ENCODE data around the gene TTC28.

The TTC28 gene

GRCh38 chr22:28444659-28445058 is 235.0 kb downstream of the TTC28 start:
- H3K4me3 ChIP-seq (ENCODE audit: low read depth, low read length) = no peak overlapping the region
- TF ChIP-seq MYC (IDR thresholded peaks at IDR 0.05; ENCODE audit: low read depth, low read length) (no peak), POLR2A (IDR thresholded peaks at IDR 0.05; ENCODE audit: extremely low read depth, insufficient read length) (no peak)
- TF ChIP-seq, protein P1, sequence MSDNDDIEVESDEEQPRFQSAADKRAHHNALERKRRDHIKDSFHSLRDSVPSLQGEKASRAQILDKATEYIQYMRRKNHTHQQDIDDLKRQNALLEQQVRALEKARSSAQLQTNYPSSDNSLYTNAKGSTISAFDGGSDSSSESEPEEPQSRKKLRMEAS (IDR thresholded peaks at IDR 0.05; ENCODE audit: low read depth, low read length) = no peak
- TF ChIP-seq, protein P2, sequence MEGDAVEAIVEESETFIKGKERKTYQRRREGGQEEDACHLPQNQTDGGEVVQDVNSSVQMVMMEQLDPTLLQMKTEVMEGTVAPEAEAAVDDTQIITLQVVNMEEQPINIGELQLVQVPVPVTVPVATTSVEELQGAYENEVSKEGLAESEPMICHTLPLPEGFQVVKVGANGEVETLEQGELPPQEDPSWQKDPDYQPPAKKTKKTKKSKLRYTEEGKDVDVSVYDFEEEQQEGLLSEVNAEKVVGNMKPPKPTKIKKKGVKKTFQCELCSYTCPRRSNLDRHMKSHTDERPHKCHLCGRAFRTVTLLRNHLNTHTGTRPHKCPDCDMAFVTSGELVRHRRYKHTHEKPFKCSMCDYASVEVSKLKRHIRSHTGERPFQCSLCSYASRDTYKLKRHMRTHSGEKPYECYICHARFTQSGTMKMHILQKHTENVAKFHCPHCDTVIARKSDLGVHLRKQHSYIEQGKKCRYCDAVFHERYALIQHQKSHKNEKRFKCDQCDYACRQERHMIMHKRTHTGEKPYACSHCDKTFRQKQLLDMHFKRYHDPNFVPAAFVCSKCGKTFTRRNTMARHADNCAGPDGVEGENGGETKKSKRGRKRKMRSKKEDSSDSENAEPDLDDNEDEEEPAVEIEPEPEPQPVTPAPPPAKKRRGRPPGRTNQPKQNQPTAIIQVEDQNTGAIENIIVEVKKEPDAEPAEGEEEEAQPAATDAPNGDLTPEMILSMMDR (IDR thresholded peaks at IDR 0.05; ENCODE audit: low read depth, low read length) = no peak
- DNase-seq (ENCODE audit: low read depth) = no peak

DNA sequence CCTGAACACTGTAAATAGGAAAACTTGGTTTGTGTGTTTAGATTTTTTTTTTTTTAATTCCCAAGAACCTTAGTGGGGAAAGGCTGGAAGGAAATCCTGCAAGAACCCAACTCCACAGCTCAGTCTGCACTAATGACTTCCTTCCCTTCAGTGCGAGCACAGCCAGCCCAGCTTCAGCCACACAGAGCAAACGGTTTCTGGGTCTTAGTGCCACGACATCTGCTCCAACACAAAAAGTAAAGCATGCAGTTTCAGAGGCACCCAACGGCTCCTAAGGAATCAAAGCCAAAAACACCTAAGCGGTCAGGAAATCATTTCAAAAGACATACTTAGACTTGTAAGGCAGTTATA is 236.1 kb downstream of the TTC28 start:
- peak; percentile 39 for DNase-seq (ENCODE audit: low read depth)
- TF ChIP-seq, protein P1 (IDR thresholded peaks at IDR 0.05; ENCODE audit: low read depth, low read length) = no peak
- TF ChIP-seq POLR2A (IDR thresholded peaks at IDR 0.05; ENCODE audit: extremely low read depth, insufficient read length) (no peak), MYC (IDR thresholded peaks at IDR 0.05; ENCODE audit: low read depth, low read length) (no peak)
- TF ChIP-seq, protein P2 (IDR thresholded peaks at IDR 0.05; ENCODE audit: low read depth, low read length) = no peak
- no peak overlapping the region for H3K4me3 ChIP-seq (ENCODE audit: low read depth, low read length)

- TF ChIP-seq MYC (IDR thresholded peaks at IDR 0.05; ENCODE audit: low read depth, low read length) (no peak), POLR2A (IDR thresholded peaks at IDR 0.05; ENCODE audit: extremely low read depth, insufficient read length) (no peak)
- TF ChIP-seq, protein P2 (IDR thresholded peaks at IDR 0.05; ENCODE audit: low read depth, low read length) = no peak
- TF ChIP-seq, protein P1 (IDR thresholded peaks at IDR 0.05; ENCODE audit: low read depth, low read length) = no peak
- DNase-seq (ENCODE audit: low read depth) = peak; percentile 38
- H3K4me3 ChIP-seq (ENCODE audit: low read depth, low read length) = peak overlapping the region; percentile 37
These were observed 236.7 kb downstream of the TTC28 start for GRCh38 chr22:28442711-28443525.

DNA sequence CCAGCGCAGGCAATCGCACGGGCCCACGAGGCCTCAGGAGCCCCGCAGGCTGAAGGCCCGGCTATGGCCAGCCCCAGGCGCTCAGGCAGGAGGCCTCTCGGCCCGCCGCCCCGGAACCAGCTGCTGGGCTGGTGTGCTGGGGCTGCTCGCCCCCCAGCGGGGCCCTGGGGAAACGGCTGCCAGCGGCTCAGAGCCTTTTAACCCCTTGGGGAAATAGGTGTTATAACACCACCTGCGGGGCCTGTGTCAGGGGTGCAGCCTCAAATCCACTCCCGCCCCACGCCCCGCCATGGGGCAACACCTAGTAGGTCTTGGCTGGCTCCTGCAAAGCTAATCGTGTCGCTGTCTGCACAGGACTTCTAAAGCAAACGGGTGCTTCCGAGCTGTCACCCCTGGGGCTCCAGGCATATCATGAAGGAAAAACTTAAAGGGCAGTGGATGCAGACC is 237.4 kb downstream of the TTC28 start:
- peak; percentile 66 for DNase-seq (ENCODE audit: low read depth)
- TF ChIP-seq POLR2A (IDR thresholded peaks at IDR 0.05; ENCODE audit: extremely low read depth, insufficient read length) (no peak), MYC (IDR thresholded peaks at IDR 0.05; ENCODE audit: low read depth, low read length) (no peak)
- TF ChIP-seq, protein P2 (IDR thresholded peaks at IDR 0.05; ENCODE audit: low read depth, low read length) = peak; percentile 65
- TF ChIP-seq, protein P1 (IDR thresholded peaks at IDR 0.05; ENCODE audit: low read depth, low read length) = no peak
- peak overlapping the region; percentile 37 for H3K4me3 ChIP-seq (ENCODE audit: low read depth, low read length)

DNA sequence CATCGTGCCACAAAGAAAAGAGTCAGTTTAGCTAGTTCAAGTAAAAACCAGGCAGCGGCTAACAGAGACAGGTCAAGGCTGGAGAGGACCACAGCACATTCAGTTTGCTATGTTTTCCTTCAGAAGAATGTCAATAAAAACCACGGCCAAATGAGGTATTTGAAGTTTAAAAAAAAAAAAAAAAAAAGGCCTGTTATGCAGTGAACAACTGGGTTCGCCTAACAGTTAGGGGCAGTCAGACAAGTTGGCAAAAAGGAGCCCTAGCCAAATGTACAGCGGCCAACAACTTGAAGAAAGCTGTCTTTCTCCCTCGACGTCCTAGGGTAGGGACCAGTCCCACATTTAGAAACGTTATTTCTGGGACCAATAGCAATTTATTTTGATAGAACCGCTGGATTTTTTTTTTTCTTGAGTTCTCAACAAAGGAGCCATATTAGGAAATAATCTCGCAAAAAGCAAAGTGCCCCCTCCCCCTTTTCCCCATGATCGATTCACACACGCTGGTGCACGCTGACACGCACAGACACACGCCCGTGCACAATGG is 237.8 kb downstream of the TTC28 start:
- DNase-seq (ENCODE audit: low read depth) = no peak
- TF ChIP-seq POLR2A (IDR thresholded peaks at IDR 0.05; ENCODE audit: extremely low read depth, insufficient read length) (no peak), MYC (IDR thresholded peaks at IDR 0.05; ENCODE audit: low read depth, low read length) (no peak)
- TF ChIP-seq, protein P2 (IDR thresholded peaks at IDR 0.05; ENCODE audit: low read depth, low read length) = no peak
- TF ChIP-seq, protein P1 (IDR thresholded peaks at IDR 0.05; ENCODE audit: low read depth, low read length) = no peak
- no peak overlapping the region for H3K4me3 ChIP-seq (ENCODE audit: low read depth, low read length)

Data from NB4 (cell line).